NB4 (cell line): Measurements from ENCODE around the gene SERPINE2.

Experiments used
- MYC ChIP-seq: IDR thresholded peaks from 2 replicates; pipeline ENCODE4 v1.6.1; 2011; ENCODE audit warnings: low read depth, low read length
- POLR2A ChIP-seq: IDR thresholded peaks from 2 replicates; pipeline ENCODE4 v1.6.1; 2011; ENCODE audit warnings: mild to moderate bottlenecking; ENCODE audit not compliant: insufficient read length; ENCODE audit errors: extremely low read depth
- TF ChIP-seq, protein P1 (sequence below): IDR thresholded peaks from one replicate; pipeline ENCODE4 v1.5.1; 2012; ENCODE audit warnings: low read depth, low read length
- TF ChIP-seq, protein P2 (sequence below): IDR thresholded peaks from 2 replicates; pipeline ENCODE4 v1.6.1; 2011; ENCODE audit warnings: low read depth, low read length

DNA sequence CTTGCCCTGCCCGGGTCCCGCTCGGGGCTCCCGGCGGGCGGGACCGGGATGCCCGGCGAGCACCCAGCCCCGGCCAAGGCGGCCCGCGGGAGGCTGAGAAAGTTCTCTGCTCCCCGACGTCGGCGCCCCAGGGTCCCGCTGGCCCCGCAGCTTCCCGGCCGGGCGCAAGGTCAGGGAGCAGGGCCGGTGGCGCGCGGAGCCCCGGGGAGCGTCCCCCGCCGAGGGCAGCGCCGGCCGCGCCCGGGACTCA is 331 bp downstream of the SERPINE2 start:
- TF ChIP-seq POLR2A (no peak), MYC (no peak)
- TF ChIP-seq, protein P1, sequence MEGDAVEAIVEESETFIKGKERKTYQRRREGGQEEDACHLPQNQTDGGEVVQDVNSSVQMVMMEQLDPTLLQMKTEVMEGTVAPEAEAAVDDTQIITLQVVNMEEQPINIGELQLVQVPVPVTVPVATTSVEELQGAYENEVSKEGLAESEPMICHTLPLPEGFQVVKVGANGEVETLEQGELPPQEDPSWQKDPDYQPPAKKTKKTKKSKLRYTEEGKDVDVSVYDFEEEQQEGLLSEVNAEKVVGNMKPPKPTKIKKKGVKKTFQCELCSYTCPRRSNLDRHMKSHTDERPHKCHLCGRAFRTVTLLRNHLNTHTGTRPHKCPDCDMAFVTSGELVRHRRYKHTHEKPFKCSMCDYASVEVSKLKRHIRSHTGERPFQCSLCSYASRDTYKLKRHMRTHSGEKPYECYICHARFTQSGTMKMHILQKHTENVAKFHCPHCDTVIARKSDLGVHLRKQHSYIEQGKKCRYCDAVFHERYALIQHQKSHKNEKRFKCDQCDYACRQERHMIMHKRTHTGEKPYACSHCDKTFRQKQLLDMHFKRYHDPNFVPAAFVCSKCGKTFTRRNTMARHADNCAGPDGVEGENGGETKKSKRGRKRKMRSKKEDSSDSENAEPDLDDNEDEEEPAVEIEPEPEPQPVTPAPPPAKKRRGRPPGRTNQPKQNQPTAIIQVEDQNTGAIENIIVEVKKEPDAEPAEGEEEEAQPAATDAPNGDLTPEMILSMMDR, result no peak
- TF ChIP-seq, protein P2, sequence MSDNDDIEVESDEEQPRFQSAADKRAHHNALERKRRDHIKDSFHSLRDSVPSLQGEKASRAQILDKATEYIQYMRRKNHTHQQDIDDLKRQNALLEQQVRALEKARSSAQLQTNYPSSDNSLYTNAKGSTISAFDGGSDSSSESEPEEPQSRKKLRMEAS, result no peak
